ENCODE results near the gene TRAK2.

DNA sequence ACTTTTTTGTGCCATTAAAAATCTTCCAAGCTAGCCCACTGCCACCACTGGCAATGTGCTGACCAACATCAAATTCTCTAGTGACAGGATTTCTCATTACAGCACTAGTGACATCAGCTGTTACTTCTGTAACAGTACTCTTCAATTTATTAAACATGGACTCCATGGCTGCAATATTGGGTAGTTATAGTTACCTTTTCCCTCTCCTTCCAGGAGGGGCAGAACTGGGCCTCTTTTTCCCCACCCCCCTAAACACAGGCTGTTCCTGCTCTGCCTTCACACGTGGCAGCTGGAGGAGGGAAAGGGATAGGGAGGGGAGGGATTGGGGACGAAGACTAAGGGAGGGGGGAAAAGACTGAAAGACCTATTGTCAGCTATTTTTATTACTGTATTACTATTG is 38.1 kb downstream of the TRAK2 start:
- TF ChIP-seq, protein P1, sequence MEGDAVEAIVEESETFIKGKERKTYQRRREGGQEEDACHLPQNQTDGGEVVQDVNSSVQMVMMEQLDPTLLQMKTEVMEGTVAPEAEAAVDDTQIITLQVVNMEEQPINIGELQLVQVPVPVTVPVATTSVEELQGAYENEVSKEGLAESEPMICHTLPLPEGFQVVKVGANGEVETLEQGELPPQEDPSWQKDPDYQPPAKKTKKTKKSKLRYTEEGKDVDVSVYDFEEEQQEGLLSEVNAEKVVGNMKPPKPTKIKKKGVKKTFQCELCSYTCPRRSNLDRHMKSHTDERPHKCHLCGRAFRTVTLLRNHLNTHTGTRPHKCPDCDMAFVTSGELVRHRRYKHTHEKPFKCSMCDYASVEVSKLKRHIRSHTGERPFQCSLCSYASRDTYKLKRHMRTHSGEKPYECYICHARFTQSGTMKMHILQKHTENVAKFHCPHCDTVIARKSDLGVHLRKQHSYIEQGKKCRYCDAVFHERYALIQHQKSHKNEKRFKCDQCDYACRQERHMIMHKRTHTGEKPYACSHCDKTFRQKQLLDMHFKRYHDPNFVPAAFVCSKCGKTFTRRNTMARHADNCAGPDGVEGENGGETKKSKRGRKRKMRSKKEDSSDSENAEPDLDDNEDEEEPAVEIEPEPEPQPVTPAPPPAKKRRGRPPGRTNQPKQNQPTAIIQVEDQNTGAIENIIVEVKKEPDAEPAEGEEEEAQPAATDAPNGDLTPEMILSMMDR (IDR thresholded peaks at IDR 0.05) = no peak
- TF ChIP-seq POLR2A (IDR thresholded peaks at IDR 0.05) = no peak
